ENCODE measurements around the gene TCF4.

DNA sequence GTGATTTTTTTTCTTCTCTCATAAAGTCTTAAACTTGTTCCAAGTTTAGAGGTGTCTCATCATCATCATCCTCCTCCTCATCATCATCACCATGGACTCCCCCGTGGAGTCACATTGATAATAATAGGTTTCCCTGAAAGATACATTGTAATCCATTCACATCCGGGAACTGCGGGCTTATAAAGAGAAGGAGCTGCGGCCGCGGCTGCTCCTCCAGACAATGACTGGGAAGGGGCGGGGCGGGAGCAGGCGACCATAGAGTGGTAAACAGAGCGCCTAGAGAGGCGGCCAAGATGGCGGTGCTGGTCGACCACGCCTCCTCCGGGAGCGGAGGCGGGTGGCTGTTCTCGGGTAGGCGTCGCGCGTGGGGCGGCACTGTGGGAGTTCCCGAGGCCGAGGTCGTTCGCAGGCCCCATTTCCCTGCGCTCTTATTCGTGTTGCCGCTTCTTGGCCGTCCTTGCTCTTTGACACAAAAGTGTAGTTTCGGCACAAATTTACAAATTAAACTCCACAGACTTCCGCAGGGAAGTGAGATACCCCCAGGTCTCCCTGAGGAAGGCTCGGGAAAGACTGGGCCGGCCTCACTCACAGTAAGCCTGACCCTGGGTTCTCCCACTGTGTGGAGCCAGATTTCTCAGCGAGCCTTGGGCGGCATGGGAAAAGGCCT, 1.8 kb upstream of the TCF4 start:
- TF ChIP-seq, protein P1, sequence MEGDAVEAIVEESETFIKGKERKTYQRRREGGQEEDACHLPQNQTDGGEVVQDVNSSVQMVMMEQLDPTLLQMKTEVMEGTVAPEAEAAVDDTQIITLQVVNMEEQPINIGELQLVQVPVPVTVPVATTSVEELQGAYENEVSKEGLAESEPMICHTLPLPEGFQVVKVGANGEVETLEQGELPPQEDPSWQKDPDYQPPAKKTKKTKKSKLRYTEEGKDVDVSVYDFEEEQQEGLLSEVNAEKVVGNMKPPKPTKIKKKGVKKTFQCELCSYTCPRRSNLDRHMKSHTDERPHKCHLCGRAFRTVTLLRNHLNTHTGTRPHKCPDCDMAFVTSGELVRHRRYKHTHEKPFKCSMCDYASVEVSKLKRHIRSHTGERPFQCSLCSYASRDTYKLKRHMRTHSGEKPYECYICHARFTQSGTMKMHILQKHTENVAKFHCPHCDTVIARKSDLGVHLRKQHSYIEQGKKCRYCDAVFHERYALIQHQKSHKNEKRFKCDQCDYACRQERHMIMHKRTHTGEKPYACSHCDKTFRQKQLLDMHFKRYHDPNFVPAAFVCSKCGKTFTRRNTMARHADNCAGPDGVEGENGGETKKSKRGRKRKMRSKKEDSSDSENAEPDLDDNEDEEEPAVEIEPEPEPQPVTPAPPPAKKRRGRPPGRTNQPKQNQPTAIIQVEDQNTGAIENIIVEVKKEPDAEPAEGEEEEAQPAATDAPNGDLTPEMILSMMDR (IDR thresholded peaks at IDR 0.05; ENCODE audit: low read depth, low read length, missing input control), result no peak
- TF ChIP-seq SP1 (IDR thresholded peaks at IDR 0.05) (peak; percentile 69), RXRA (IDR thresholded peaks at IDR 0.05) (no peak)
- TF ChIP-seq, protein P2, sequence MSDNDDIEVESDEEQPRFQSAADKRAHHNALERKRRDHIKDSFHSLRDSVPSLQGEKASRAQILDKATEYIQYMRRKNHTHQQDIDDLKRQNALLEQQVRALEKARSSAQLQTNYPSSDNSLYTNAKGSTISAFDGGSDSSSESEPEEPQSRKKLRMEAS (IDR thresholded peaks at IDR 0.05), result no peak
- TF ChIP-seq, protein P3, sequence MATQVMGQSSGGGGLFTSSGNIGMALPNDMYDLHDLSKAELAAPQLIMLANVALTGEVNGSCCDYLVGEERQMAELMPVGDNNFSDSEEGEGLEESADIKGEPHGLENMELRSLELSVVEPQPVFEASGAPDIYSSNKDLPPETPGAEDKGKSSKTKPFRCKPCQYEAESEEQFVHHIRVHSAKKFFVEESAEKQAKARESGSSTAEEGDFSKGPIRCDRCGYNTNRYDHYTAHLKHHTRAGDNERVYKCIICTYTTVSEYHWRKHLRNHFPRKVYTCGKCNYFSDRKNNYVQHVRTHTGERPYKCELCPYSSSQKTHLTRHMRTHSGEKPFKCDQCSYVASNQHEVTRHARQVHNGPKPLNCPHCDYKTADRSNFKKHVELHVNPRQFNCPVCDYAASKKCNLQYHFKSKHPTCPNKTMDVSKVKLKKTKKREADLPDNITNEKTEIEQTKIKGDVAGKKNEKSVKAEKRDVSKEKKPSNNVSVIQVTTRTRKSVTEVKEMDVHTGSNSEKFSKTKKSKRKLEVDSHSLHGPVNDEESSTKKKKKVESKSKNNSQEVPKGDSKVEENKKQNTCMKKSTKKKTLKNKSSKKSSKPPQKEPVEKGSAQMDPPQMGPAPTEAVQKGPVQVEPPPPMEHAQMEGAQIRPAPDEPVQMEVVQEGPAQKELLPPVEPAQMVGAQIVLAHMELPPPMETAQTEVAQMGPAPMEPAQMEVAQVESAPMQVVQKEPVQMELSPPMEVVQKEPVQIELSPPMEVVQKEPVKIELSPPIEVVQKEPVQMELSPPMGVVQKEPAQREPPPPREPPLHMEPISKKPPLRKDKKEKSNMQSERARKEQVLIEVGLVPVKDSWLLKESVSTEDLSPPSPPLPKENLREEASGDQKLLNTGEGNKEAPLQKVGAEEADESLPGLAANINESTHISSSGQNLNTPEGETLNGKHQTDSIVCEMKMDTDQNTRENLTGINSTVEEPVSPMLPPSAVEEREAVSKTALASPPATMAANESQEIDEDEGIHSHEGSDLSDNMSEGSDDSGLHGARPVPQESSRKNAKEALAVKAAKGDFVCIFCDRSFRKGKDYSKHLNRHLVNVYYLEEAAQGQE (IDR thresholded peaks at IDR 0.05), result peak; percentile 61
